ENCODE results near the gene PAQR6. TPM values are rescaled to one million over a fixed set of nuclear protein-coding genes. Genes with fewer than 3 reads are reported as not detected.
A peak's percentile ranks its signal among the peaks of the same experiment; 100 is the strongest.

The PAQR6 gene
- total RNA-seq, 1 experiment from 2014 or later, result 15.8 TPM

- H3K14ac ChIP-seq (ENCODE audit: insufficient read depth, low read length), result no peak overlapping the region
- no peak overlapping the region for H3K23ac ChIP-seq (ENCODE audit: insufficient read length, low read depth, low read length)
- H3K27me3 ChIP-seq (ENCODE audit: insufficient read depth, low read length), result no peaks in the 10 kb centered on the region
- peak overlapping the region; percentile 81 for H3K9ac ChIP-seq (ENCODE audit: extremely low read depth, insufficient read length, low read length)
- no peaks in the 10 kb centered on the region; the same call in 1 of the 2 replicates for H3K4me1 ChIP-seq (ENCODE audit: insufficient read depth, low read length)
- H3K4ac ChIP-seq (ENCODE audit: low read depth, low read length), result no peak overlapping the region
- no peak overlapping the region for H2BK12ac ChIP-seq (ENCODE audit: insufficient read length, low read depth, low read length)
- Mint-ChIP-seq H3K27me3 (ENCODE audit: low read depth) (peaks cover 2% of the 10 kb centered on the region; the same call in 1 of the 2 replicates), H3K9me3 (no peaks in the 10 kb centered on the region), H3K27ac (peak overlapping the region; percentile 13 to 100 (median 100)), H3K4me1 (peaks cover 34 to 35% of the 10 kb centered on the region in 2 experiments), H3K36me3 (ENCODE audit: insufficient read depth in 1 of 3, low read depth in 3 of 3) (peaks cover 10 to 63% (median 30%) of the 10 kb centered on the region in 3 experiments; a peak in 6 of 7 replicates), H3K4me3 (peak overlapping the region; percentile 94 to 95)
- peak overlapping the region; percentile 15 for H2BK120ac ChIP-seq (ENCODE audit: low read depth, low read length, poor library complexity, severe bottlenecking)
- no peak overlapping the region for H4K8ac ChIP-seq (replicated peaks; ENCODE audit: insufficient read length, low read depth, low read length)
- no peaks in the 10 kb centered on the region for H3K79me1 ChIP-seq (ENCODE audit: insufficient read depth, low read depth, low read length, poor library complexity, severe bottlenecking)
- H2BK5ac ChIP-seq (ENCODE audit: insufficient read length, low read length), result no peak overlapping the region
- H3K56ac ChIP-seq (ENCODE audit: insufficient read length, low read depth, low read length), result no peak overlapping the region
- no peak overlapping the region for H2AFZ ChIP-seq (ENCODE audit: low read length)
- peak overlapping the region; percentile 34 for H4K5ac ChIP-seq (ENCODE audit: insufficient read length, low read depth, low read length)
- H3K9me3 ChIP-seq (ENCODE audit: control insufficient read depth, low read depth, low read length), result no peaks in the 10 kb centered on the region
- peak overlapping the region; percentile 6 for H3K27ac ChIP-seq (ENCODE audit: insufficient read length, low read depth, low read length)
- no peak for TF ChIP-seq CTCF (conservative IDR thresholded peaks at IDR 0.05)
- no peak for DNase-seq
- H4K91ac ChIP-seq (ENCODE audit: insufficient read length, low read depth, low read length), result no peak overlapping the region
- peak overlapping the region; percentile 83 for H3K18ac ChIP-seq (ENCODE audit: insufficient read length, low read depth, low read length)
- H3T11ph ChIP-seq (ENCODE audit: low read length), result peak overlapping the region; percentile 13
- WGBS (ENCODE audit: extremely low coverage, insufficient read length, low lambda C conversion rate), result no CpG with 5 or more reads among the region's 9 CpGs
- H2BK15ac ChIP-seq (ENCODE audit: low read depth, low read length), result no peak overlapping the region
- H3K79me2 ChIP-seq (ENCODE audit: insufficient read depth, low read length), result no peaks in the 10 kb centered on the region
- H3K23me2 ChIP-seq (ENCODE audit: insufficient read length, low read depth, low read length, poor library complexity, severe bottlenecking), result peaks cover 8% of the 10 kb centered on the region
- H4K20me1 ChIP-seq (ENCODE audit: control insufficient read depth, insufficient read depth, insufficient read length), result no peaks in the 10 kb centered on the region
- no peak overlapping the region for H2BK20ac ChIP-seq (ENCODE audit: low read depth, low read length, poor library complexity, severe bottlenecking)
- H2AK5ac ChIP-seq (ENCODE audit: insufficient read length, low read length), result peak overlapping the region; percentile 1
- peak overlapping the region; percentile 73 for H3K4me2 ChIP-seq (ENCODE audit: insufficient read depth, insufficient read length, low read length)
Observed at GRCh38 chr1:156212130-156212529, 35.7 kb downstream of the PAQR6 start.
